Activated CD8-positive, alpha-beta memory T cell treated with anti-CD3 and anti-CD28 coated beads, Interleukin-2, amount 50 U/mL, for 48 hours (primary cell): ENCODE measurements around the gene KIF26A.

Experiments
- DNase-seq: peaks from one replicate; pipeline ENCODE4 v3.0.0-alpha.2; 2020

The KIF26A gene

DNA sequence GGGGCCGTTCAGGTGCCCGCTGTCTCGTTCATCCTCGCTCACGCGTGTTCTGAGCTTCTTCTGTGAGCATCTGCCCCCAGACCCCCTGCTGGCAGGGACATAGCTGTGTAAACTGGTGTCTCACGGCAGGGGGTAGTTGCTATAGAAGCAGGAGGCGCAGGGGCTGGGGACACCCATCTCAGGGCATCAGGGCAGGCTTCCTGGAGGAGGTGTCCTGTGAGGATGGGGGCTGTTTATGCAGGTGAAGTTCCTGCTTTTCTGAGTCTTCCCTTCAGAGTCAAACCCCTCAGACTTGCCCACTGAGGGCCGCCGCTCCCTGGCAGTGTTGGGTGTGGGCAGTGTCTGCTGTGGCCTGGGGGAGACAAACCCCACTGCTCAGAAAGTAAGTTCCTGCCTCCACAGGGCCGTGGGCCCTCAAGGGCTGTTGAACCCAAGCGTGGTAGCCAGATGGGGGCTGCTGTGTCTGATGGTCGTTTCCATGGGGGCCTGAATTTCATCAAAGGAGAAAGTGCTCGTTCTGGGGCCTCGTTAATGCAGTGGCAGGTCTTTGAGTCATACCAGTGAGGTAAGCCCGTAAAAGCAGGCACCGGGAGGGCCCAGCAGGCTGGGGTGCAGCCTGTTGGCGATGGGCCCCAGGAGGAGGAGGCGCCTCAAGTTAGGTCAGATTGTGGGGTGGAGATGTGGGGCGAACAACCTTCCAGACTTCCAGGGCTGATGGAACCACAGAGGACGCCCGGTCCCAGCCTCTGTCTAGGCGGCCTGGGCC, 23.4 kb downstream of the KIF26A start:
- DNase-seq, result no peak

GRCh38 chr14:104162495-104162894, 24.1 kb downstream of the KIF26A start:
- no peak for DNase-seq

DNA sequence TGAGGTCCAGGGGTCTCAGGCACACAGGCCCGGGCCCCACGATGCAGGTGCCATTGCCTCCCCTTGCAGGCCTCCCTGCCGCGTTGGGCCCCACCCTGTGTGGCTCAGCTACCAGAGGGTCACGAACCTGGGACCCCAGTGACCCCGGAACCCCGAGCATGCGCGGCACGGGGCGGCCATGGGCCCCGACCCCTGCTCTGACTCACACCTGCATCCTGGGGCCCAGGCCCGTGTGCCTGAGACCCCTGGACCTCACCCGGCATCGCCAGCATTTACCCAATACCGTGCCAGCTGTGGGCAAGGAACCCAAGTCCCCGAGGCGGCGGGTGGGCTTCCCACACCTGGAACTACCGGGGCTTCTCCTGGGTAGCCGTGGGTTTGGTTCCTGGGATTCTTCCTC, 25.2 kb downstream of the KIF26A start:
- DNase-seq, result no peak

DNA sequence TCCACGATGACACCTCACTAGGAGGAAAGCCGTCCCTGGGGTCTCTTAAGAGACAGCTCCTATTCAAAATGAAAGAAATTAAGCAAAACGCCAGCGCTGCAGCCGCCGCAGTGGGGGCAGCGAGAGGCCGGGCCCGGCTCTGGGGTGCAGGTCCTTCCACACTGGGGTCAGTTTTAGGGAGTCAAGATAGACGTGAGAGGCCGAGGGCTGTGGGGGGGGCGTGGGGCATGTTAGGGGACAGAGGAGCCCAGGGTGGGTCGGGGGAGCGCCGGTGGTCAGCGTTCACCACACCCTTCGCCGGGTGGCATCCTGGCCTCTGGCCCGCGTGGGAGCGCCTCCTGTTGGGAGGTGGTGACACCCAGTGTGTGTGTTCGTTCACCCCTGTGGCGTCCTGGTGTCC, 25.7 kb downstream of the KIF26A start:
- DNase-seq, result no peak

DNA sequence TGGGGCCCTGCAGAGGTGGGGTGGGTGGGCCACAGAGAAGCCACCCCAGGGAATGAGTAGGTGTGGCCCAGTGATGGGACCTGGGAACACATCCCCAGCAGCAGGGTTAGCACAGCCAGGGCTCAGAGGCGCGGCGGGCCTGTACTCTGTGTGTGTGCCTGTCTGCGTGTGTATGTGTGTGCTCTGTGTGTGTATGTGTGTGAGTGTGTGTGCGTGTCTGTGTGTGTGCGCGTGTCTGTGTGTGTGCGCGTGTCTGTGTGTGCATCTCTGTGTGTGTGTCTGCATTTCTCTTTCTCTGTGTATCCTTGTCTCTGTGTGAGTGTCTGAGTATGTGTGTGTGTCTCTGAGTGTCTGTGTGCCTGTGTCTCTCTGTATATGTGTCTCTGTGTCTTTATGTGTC, 26.1 kb downstream of the KIF26A start:
- DNase-seq, result no peak

DNA sequence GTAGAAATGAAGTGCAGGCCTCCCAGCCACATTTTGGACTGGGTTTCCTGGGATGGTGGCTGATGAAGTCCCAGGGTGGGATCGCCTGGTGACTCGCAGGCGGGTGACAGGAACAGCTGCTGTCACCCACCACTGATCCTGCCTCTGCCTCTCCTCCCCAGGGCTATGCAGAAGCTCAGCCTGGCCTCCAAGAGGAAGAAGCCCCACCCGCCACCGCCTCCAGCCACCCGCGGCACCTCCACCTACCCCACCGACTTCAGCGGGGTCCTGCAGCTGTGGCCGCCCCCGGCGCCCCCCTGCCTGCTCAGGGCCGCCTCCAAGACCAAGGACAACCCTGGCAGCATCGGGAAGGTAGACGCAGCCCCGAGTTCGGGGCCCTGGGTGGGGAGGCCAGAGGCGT, 28.3 kb downstream of the KIF26A start:
- no peak for DNase-seq

- no peak for DNase-seq
Measured at GRCh38 chr14:104168603-104169002, 30.2 kb downstream of the KIF26A start.

DNA sequence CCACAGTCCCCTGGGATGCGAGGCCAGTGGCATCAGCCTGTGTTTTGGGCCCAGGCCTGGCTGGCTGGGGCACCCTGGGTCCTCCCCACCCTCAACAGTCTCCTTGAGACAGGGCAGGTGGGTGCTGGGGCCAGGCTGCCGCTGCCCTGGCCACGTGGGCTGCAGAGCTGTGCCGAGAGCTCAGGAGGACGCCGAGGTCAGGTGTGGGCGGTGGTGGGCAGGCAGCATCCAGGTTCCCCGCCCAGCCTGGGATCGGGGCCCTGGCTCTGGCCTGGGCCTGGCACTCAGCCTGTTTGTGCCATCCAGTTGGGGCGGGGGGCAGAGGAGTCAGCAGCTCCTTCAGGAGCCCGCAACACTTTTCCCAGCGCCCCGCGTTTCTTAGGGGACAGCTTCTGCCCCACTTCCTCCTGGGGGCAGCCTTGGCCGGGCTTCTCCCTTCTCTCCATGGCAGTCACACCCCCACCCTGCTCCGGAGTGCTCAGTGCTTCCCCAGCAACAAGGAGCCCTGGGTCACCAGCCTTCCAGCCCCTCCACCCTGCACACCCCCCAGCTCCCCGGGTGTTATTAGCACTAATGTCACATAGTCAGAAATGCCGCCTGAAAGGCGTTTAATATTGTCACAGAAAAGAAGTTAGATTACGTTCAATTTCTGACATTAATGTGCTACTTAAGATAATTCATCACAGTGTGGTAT, 30.8 kb downstream of the KIF26A start:
- DNase-seq, result no peak

DNA sequence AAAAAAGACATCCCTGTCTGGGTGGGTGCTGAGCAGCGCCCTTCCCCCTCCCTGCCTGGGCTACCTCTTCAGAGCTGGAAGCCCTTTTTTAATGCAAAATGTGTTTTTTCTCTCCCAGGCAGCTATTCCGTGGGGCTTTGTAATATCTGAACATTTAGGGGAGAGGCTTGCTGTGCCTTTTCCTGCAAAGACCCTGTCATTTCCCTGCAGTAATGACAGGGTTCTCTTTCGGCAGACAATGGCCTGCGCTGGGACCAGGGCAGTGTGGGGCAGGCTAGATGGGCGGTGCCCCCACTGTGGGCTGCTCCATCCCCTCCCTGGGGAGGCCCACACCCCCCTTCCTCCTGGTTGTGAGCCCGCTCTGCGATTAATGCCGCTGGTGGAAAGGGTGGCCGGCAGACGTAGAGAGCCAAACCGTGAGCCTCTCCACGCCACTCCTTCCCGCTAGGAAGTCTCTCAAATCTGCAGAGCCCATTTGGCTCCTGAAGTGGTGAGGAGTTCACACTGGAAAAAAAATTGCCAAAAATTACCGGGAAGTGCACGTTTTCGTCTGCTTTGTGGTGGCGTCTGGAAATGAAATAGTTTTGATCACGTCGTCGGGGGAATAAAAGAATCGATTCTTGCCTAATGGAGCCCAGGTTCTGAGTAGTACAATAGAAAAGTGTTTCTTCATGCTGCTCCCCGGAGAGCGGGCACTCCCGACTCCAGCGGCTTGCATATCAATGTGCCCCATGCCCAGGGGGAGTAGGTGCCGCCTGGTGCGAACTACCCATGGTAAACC, 31.5 kb downstream of the KIF26A start:
- no peak for DNase-seq

GRCh38 chr14:104171029-104171697, 32.8 kb downstream of the KIF26A start:
- DNase-seq, result no peak

DNA sequence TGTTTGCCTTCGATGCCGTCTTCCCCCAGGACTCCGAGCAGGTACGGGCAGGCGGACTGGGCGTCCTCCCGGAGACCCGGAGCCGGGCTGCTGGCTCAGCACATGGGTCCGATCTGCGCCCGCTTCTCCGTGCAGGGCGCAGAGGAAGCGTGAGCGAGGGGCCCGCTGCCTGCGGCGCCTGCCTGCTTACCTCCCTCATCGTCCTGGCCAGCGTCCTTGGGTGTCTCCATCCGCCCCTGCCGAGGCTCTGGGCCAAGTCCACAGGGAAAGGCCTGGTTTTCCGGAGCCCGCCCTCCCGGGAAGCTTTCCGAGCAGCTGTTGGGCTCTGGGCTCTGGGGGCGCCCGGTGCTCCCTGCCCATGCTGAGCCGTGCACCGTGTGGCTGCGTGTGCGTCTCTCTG, 33.5 kb downstream of the KIF26A start:
- DNase-seq, result no peak

GRCh38 chr14:104172349-104172748, 34.0 kb downstream of the KIF26A start:
- no peak for DNase-seq

- DNase-seq, result no peak
Measured at GRCh38 chr14:104172880-104173279, 34.5 kb downstream of the KIF26A start.

GRCh38 chr14:104174051-104174450, 35.7 kb downstream of the KIF26A start:
- no peak for DNase-seq

DNA sequence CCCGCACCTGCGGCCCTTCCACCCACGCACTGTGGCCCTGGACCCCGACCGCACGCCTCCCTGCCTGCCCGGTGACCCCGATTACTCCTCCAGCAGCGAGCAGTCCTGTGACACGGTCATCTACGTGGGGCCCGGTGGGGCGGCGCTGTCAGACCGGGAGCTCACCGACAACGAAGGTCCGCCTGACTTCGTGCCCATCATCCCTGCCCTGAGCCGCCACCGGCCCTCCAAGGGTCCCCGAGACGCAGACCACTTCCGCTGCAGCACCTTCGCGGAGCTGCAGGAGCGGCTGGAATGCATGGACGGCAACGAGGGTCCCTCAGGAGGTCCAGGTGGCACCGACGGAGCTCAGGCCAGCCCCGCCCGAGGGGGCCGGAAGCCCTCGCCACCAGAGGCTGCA, 36.7 kb downstream of the KIF26A start:
- DNase-seq, result no peak

- DNase-seq, result no peak
Measured at GRCh38 chr14:104175811-104176210, 37.4 kb downstream of the KIF26A start.

- DNase-seq, result no peak
Measured at GRCh38 chr14:104176611-104177010, 38.2 kb downstream of the KIF26A start.

- no peak for DNase-seq
Measured at GRCh38 chr14:104177411-104177810, 39.0 kb downstream of the KIF26A start.

GRCh38 chr14:104178279-104178678, 39.9 kb downstream of the KIF26A start:
- DNase-seq, result no peak

- no peak for DNase-seq
Measured at GRCh38 chr14:104179126-104179525, 40.7 kb downstream of the KIF26A start.

DNA sequence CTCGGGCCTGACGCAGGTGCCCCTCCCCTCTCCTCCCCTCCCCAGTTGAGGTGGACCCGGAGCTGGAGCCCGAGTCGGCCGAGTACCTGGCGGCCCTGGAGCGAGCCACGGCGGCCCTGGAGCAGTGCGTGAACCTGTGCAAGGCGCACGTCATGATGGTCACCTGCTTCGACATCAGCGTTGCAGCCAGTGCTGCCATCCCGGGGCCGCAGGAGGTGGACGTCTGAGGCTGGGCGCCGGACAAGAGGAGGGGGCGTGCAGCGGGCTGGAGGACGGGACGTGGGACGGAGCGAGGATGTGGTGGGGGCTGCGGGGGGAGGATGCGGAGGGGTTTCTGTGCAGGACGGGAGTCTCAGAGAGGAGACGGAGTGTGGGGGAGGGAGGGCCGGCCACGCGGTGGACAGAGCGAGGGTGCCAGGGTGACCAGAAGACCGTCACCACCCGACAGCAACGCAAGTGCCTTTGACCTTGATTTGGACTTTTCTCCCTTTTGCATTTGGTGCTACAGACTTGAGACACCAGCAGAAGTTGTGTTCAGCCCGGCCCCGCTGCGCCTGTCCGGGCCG, 41.3 kb downstream of the KIF26A start:
- no peak for DNase-seq

- no peak for DNase-seq
Measured at GRCh38 chr14:104180561-104181165, 42.3 kb downstream of the KIF26A start.
